ACHN (cell line): ENCODE data around the gene MYMX.
"Not testable (repeated sequence)": the region's sequence is repeated elsewhere in the genome, so short reads cannot be mapped to it uniquely, and the experiment has no call there.

Experiments
- DNase-seq: peaks from one replicate; pipeline ENCODE4 v3.0.0-alpha.2; 2015
- in situ Hi-C: cut with HindIII; loops from 2 replicates; pipeline ENCODE4 v1.10.0; 2017; ENCODE audit warnings: low sequenced_read_pairs, low pct_ligation_motif_present, low pct_unique_long_range_greater_than_20kb

Gene MYMX

GRCh38 chr6:44216677-44217331 is at the start of gene MYMX:
Gene MYMX, plus strand, starts transcription at chr6:44216926. Its CDS starts 546 bp downstream, at chr6:44217472.
- in situ Hi-C loops: no loop called here

GRCh38 chr6:44167567-44167966 is 49.2 kb upstream of the MYMX start:
- DNase-seq: no peak
- in situ Hi-C loops: no loop called here

More at GRCh38 chr6:44216677-44217331, at the start of gene MYMX:
- DNase-seq: no peak

- in situ Hi-C loops: no loop called here
- DNase-seq: no peak
These were observed 47.6 kb upstream of the MYMX start for GRCh38 chr6:44169154-44169553.

GRCh38 chr6:44169886-44170570 is 46.7 kb upstream of the MYMX start:
- in situ Hi-C loops: no loop called here
- no peak for DNase-seq

- in situ Hi-C loops: no loop called here
- no peak for DNase-seq
These were observed 44.7 kb upstream of the MYMX start for GRCh38 chr6:44171899-44172546.

- peak; percentile 89 for DNase-seq
- in situ Hi-C loops: no loop called here
These were observed 43.8 kb upstream of the MYMX start for GRCh38 chr6:44172731-44173500.

GRCh38 chr6:44176130-44176761 is 40.5 kb upstream of the MYMX start:
- in situ Hi-C loops: no loop called here

GRCh38 chr6:44176762-44177509 is 39.8 kb upstream of the MYMX start:
- no peak for DNase-seq
- in situ Hi-C loops: no loop called here

More at GRCh38 chr6:44176130-44176761, 40.5 kb upstream of the MYMX start:
- no peak for DNase-seq

GRCh38 chr6:44177691-44178423 is 38.9 kb upstream of the MYMX start:
- in situ Hi-C loops: no loop called here

GRCh38 chr6:44178424-44179071 is 38.2 kb upstream of the MYMX start:
- no peak for DNase-seq
- in situ Hi-C loops: no loop called here

More at GRCh38 chr6:44177691-44178423, 38.9 kb upstream of the MYMX start:
- no peak for DNase-seq

GRCh38 chr6:44179072-44179536 is 37.6 kb upstream of the MYMX start:
- in situ Hi-C loops: no loop called here

GRCh38 chr6:44179648-44180047 is 37.1 kb upstream of the MYMX start:
- in situ Hi-C loops: no loop called here
- DNase-seq: no peak

More at GRCh38 chr6:44179072-44179536, 37.6 kb upstream of the MYMX start:
- DNase-seq: no peak

- DNase-seq: no peak
- in situ Hi-C loops: no loop called here
These were observed 36.3 kb upstream of the MYMX start for GRCh38 chr6:44180406-44180805.

GRCh38 chr6:44180886-44181285 is 35.8 kb upstream of the MYMX start:
- DNase-seq: peak; percentile 19
- in situ Hi-C loops: no loop called here

GRCh38 chr6:44181784-44182183 is 34.9 kb upstream of the MYMX start:
- DNase-seq, in situ Hi-C loops: not testable (repeated sequence)

- in situ Hi-C loops: no loop called here
These were observed 33.8 kb upstream of the MYMX start for GRCh38 chr6:44182911-44183390.

More at GRCh38 chr6:44182911-44183390, 33.8 kb upstream of the MYMX start:
- DNase-seq: no peak
